ENCODE measurements around the gene TENM3.

The TENM3 gene

GRCh38 chr4:182344968-182345367 lies 101.8 kb downstream of the TENM3 start:
- no peak overlapping the region for H3K4me3 ChIP-seq (ENCODE audit: low read depth in 1 of 2, low read length in 2 of 2)
- no peaks in the 10 kb centered on the region for H3K27me3 ChIP-seq (ENCODE audit: low read depth, low read length)
- no peaks in the 10 kb centered on the region for H3K9me3 ChIP-seq (ENCODE audit: control insufficient read depth in 1 of 2, low read length in 2 of 2)
- H3K4me1 ChIP-seq (ENCODE audit: control insufficient read depth in 1 of 2, insufficient read depth in 2 of 2, low read length in 2 of 2), result no peaks in the 10 kb centered on the region
- no peaks in the 10 kb centered on the region for H3K36me3 ChIP-seq (ENCODE audit: control insufficient read depth in 1 of 2, insufficient read depth in 2 of 2, low read length in 2 of 2)
- H3K27ac ChIP-seq (ENCODE audit: low read length), result no peak overlapping the region

- no peaks in the 10 kb centered on the region for H3K36me3 ChIP-seq (ENCODE audit: control insufficient read depth in 1 of 2, insufficient read depth in 2 of 2, low read length in 2 of 2)
- no peak overlapping the region for H3K27ac ChIP-seq (ENCODE audit: low read length)
- H3K4me3 ChIP-seq (ENCODE audit: low read depth in 1 of 2, low read length in 2 of 2), result no peak overlapping the region
- no peaks in the 10 kb centered on the region for H3K9me3 ChIP-seq (ENCODE audit: control insufficient read depth in 1 of 2, low read length in 2 of 2)
- H3K27me3 ChIP-seq (ENCODE audit: low read depth, low read length), result no peaks in the 10 kb centered on the region
- no peaks in the 10 kb centered on the region for H3K4me1 ChIP-seq (ENCODE audit: control insufficient read depth in 1 of 2, insufficient read depth in 2 of 2, low read length in 2 of 2)
Observed at GRCh38 chr4:182346250-182346649, 103.0 kb downstream of the TENM3 start.

- Histone ChIP-seq H3K36me3 (ENCODE audit: control insufficient read depth in 1 of 2, insufficient read depth in 2 of 2, low read length in 2 of 2) (no peaks in the 10 kb centered on the region), H3K4me3 (ENCODE audit: low read depth in 1 of 2, low read length in 2 of 2) (no peak overlapping the region), H3K27me3 (ENCODE audit: low read depth, low read length) (no peaks in the 10 kb centered on the region), H3K9me3 (ENCODE audit: control insufficient read depth in 1 of 2, low read length in 2 of 2) (no peaks in the 10 kb centered on the region), H3K27ac (ENCODE audit: low read length) (no peak overlapping the region), H3K4me1 (ENCODE audit: control insufficient read depth in 1 of 2, insufficient read depth in 2 of 2, low read length in 2 of 2) (no peaks in the 10 kb centered on the region)
Observed at GRCh38 chr4:182346675-182347375, 103.6 kb downstream of the TENM3 start.

- Histone ChIP-seq H3K27ac (ENCODE audit: low read length) (no peak overlapping the region), H3K27me3 (ENCODE audit: low read depth, low read length) (no peaks in the 10 kb centered on the region), H3K36me3 (ENCODE audit: control insufficient read depth in 1 of 2, insufficient read depth in 2 of 2, low read length in 2 of 2) (no peaks in the 10 kb centered on the region), H3K4me1 (ENCODE audit: control insufficient read depth in 1 of 2, insufficient read depth in 2 of 2, low read length in 2 of 2) (no peaks in the 10 kb centered on the region), H3K9me3 (ENCODE audit: control insufficient read depth in 1 of 2, low read length in 2 of 2) (no peaks in the 10 kb centered on the region), H3K4me3 (ENCODE audit: low read depth in 1 of 2, low read length in 2 of 2) (no peak overlapping the region)
Observed at GRCh38 chr4:182348779-182349326, 105.7 kb downstream of the TENM3 start.

- Histone ChIP-seq H3K27ac (ENCODE audit: low read length) (no peak overlapping the region), H3K9me3 (ENCODE audit: control insufficient read depth in 1 of 2, low read length in 2 of 2) (no peaks in the 10 kb centered on the region), H3K36me3 (ENCODE audit: control insufficient read depth in 1 of 2, insufficient read depth in 2 of 2, low read length in 2 of 2) (no peaks in the 10 kb centered on the region), H3K4me1 (ENCODE audit: control insufficient read depth in 1 of 2, insufficient read depth in 2 of 2, low read length in 2 of 2) (no peaks in the 10 kb centered on the region), H3K27me3 (ENCODE audit: low read depth, low read length) (no peaks in the 10 kb centered on the region), H3K4me3 (ENCODE audit: low read depth in 1 of 2, low read length in 2 of 2) (no peak overlapping the region)
Observed at GRCh38 chr4:182350041-182350440, 106.8 kb downstream of the TENM3 start.

GRCh38 chr4:182351485-182351884 lies 108.3 kb downstream of the TENM3 start:
- Histone ChIP-seq H3K36me3 (ENCODE audit: control insufficient read depth in 1 of 2, insufficient read depth in 2 of 2, low read length in 2 of 2) (no peaks in the 10 kb centered on the region), H3K27ac (ENCODE audit: low read length) (no peak overlapping the region), H3K9me3 (ENCODE audit: control insufficient read depth in 1 of 2, low read length in 2 of 2) (no peaks in the 10 kb centered on the region), H3K4me1 (ENCODE audit: control insufficient read depth in 1 of 2, insufficient read depth in 2 of 2, low read length in 2 of 2) (no peaks in the 10 kb centered on the region), H3K4me3 (ENCODE audit: low read depth in 1 of 2, low read length in 2 of 2) (no peak overlapping the region), H3K27me3 (ENCODE audit: low read depth, low read length) (no peaks in the 10 kb centered on the region)

GRCh38 chr4:182354106-182354505 lies 110.9 kb downstream of the TENM3 start:
- Histone ChIP-seq H3K4me1 (ENCODE audit: control insufficient read depth in 1 of 2, insufficient read depth in 2 of 2, low read length in 2 of 2) (no peaks in the 10 kb centered on the region), H3K27me3 (ENCODE audit: low read depth, low read length) (no peaks in the 10 kb centered on the region), H3K36me3 (ENCODE audit: control insufficient read depth in 1 of 2, insufficient read depth in 2 of 2, low read length in 2 of 2) (no peaks in the 10 kb centered on the region), H3K9me3 (ENCODE audit: control insufficient read depth in 1 of 2, low read length in 2 of 2) (no peaks in the 10 kb centered on the region), H3K4me3 (ENCODE audit: low read depth in 1 of 2, low read length in 2 of 2) (no peak overlapping the region), H3K27ac (ENCODE audit: low read length) (no peak overlapping the region)

- Histone ChIP-seq H3K36me3 (ENCODE audit: control insufficient read depth in 1 of 2, insufficient read depth in 2 of 2, low read length in 2 of 2) (no peaks in the 10 kb centered on the region), H3K27ac (ENCODE audit: low read length) (no peak overlapping the region), H3K9me3 (ENCODE audit: control insufficient read depth in 1 of 2, low read length in 2 of 2) (no peaks in the 10 kb centered on the region), H3K4me1 (ENCODE audit: control insufficient read depth in 1 of 2, insufficient read depth in 2 of 2, low read length in 2 of 2) (no peaks in the 10 kb centered on the region), H3K4me3 (ENCODE audit: low read depth in 1 of 2, low read length in 2 of 2) (no peak overlapping the region), H3K27me3 (ENCODE audit: low read depth, low read length) (no peaks in the 10 kb centered on the region)
Observed at GRCh38 chr4:182354867-182355266, 111.7 kb downstream of the TENM3 start.

GRCh38 chr4:182367153-182367552 lies 124.0 kb downstream of the TENM3 start:
- Histone ChIP-seq H3K36me3 (ENCODE audit: control insufficient read depth in 1 of 2, insufficient read depth in 2 of 2, low read length in 2 of 2) (no peaks in the 10 kb centered on the region), H3K27ac (ENCODE audit: low read length) (no peak overlapping the region), H3K4me3 (ENCODE audit: low read depth in 1 of 2, low read length in 2 of 2) (no peak overlapping the region), H3K4me1 (ENCODE audit: control insufficient read depth in 1 of 2, insufficient read depth in 2 of 2, low read length in 2 of 2) (no peaks in the 10 kb centered on the region), H3K9me3 (ENCODE audit: control insufficient read depth in 1 of 2, low read length in 2 of 2) (no peaks in the 10 kb centered on the region), H3K27me3 (ENCODE audit: low read depth, low read length) (no peaks in the 10 kb centered on the region)

GRCh38 chr4:182369211-182369610 lies 126.0 kb downstream of the TENM3 start:
- Histone ChIP-seq H3K27me3 (ENCODE audit: low read depth, low read length) (no peaks in the 10 kb centered on the region), H3K27ac (ENCODE audit: low read length) (no peak overlapping the region), H3K4me1 (ENCODE audit: control insufficient read depth in 1 of 2, insufficient read depth in 2 of 2, low read length in 2 of 2) (no peaks in the 10 kb centered on the region), H3K4me3 (ENCODE audit: low read depth in 1 of 2, low read length in 2 of 2) (no peak overlapping the region), H3K9me3 (ENCODE audit: control insufficient read depth in 1 of 2, low read length in 2 of 2) (no peaks in the 10 kb centered on the region), H3K36me3 (ENCODE audit: control insufficient read depth in 1 of 2, insufficient read depth in 2 of 2, low read length in 2 of 2) (no peaks in the 10 kb centered on the region)

- H3K4me1 ChIP-seq (ENCODE audit: control insufficient read depth in 1 of 2, insufficient read depth in 2 of 2, low read length in 2 of 2), result no peaks in the 10 kb centered on the region
- no peaks in the 10 kb centered on the region for H3K36me3 ChIP-seq (ENCODE audit: control insufficient read depth in 1 of 2, insufficient read depth in 2 of 2, low read length in 2 of 2)
- H3K27ac ChIP-seq (ENCODE audit: low read length), result no peak overlapping the region
- no peak overlapping the region for H3K4me3 ChIP-seq (ENCODE audit: low read depth in 1 of 2, low read length in 2 of 2)
- H3K9me3 ChIP-seq (ENCODE audit: control insufficient read depth in 1 of 2, low read length in 2 of 2), result no peaks in the 10 kb centered on the region
- H3K27me3 ChIP-seq (ENCODE audit: low read depth, low read length), result no peaks in the 10 kb centered on the region
Observed at GRCh38 chr4:182370491-182370890, 127.3 kb downstream of the TENM3 start.

GRCh38 chr4:182380771-182381181 lies 137.6 kb downstream of the TENM3 start:
- no peak overlapping the region for H3K4me3 ChIP-seq (ENCODE audit: low read depth in 1 of 2, low read length in 2 of 2)
- no peaks in the 10 kb centered on the region for H3K36me3 ChIP-seq (ENCODE audit: control insufficient read depth in 1 of 2, insufficient read depth in 2 of 2, low read length in 2 of 2)
- no peaks in the 10 kb centered on the region for H3K4me1 ChIP-seq (ENCODE audit: control insufficient read depth in 1 of 2, insufficient read depth in 2 of 2, low read length in 2 of 2)
- H3K27me3 ChIP-seq (ENCODE audit: low read depth, low read length), result no peaks in the 10 kb centered on the region
- H3K27ac ChIP-seq (ENCODE audit: low read length), result no peak overlapping the region
- no peaks in the 10 kb centered on the region for H3K9me3 ChIP-seq (ENCODE audit: control insufficient read depth in 1 of 2, low read length in 2 of 2)

All from muscle layer of duodenum (tissue), 2 donors.